Hepatocyte (in vitro differentiated cells): ENCODE data around the gene TRPV2. TPM values are rescaled to one million over a fixed set of nuclear protein-coding genes. Genes with fewer than 3 reads are reported as not detected.

Source experiments
- DNase-seq: peaks from one replicate; pipeline ENCODE4 v3.0.0-alpha.2; 2016; ENCODE audit warnings: low spot score
- H2AFZ ChIP-seq: fragments of 200-600 bp; sonication (generic); 2 replicates; pipeline ENCODE4 v1.6.0; 2016; ENCODE audit warnings: antibody characterized with exemption, mild to moderate bottlenecking
- H3K27ac ChIP-seq: fragments of 200-600 bp; sonication (generic); 2 replicates; pipeline ENCODE4 v1.5.1; 2016; ENCODE audit warnings: mild to moderate bottlenecking
- H3K27me3 ChIP-seq: fragments of 200-600 bp; sonication (generic); 2 replicates; pipeline ENCODE4 v1.6.1; 2016
- H3K36me3 ChIP-seq: fragments of 200-600 bp; sonication (generic); replicated peaks from 2 replicates; pipeline ENCODE4 v1.5.1; 2016; ENCODE audit warnings: low read depth; ENCODE audit not compliant: insufficient read depth
- H3K4me1 ChIP-seq: fragments of 200-600 bp; sonication (generic); 2 replicates; pipeline ENCODE4 v1.5.1; 2016; ENCODE audit warnings: mild to moderate bottlenecking, moderate library complexity; ENCODE audit not compliant: insufficient read depth
- H3K4me2 ChIP-seq: fragments of 200-600 bp; sonication (generic); 2 replicates; pipeline ENCODE4 v1.6.0; 2016
- H3K4me3 ChIP-seq: fragments of 200-600 bp; sonication (generic); 2 replicates; pipeline ENCODE4 v1.5.1; 2016; ENCODE audit warnings: mild to moderate bottlenecking
- H3K79me2 ChIP-seq: fragments of 200-600 bp; sonication (generic); 2 replicates; pipeline ENCODE4 v1.6.0; 2017; ENCODE audit warnings: mild to moderate bottlenecking
- H3K9me2 ChIP-seq: fragments of 200-600 bp; sonication (generic); replicated peaks from 2 replicates; pipeline ENCODE4 v1.6.0; 2017; ENCODE audit warnings: mild to moderate bottlenecking; ENCODE audit not compliant: insufficient read depth
- H3K9me3 ChIP-seq: fragments of 200-600 bp; sonication (generic); 2 replicates; pipeline ENCODE4 v1.5.1; 2016; ENCODE audit warnings: low read depth, mild to moderate bottlenecking
- H4K20me1 ChIP-seq: fragments of 200-600 bp; sonication (generic); 2 replicates; pipeline ENCODE4 v1.6.0; 2016; ENCODE audit warnings: mild to moderate bottlenecking; ENCODE audit not compliant: insufficient read depth, poor library complexity, severe bottlenecking
- EZH2 ChIP-seq: fragments of 200-600 bp; sonication (generic); IDR thresholded peaks from 2 replicates; pipeline ENCODE4 v1.6.1; 2016; ENCODE audit warnings: antibody characterized with exemption, mild to moderate bottlenecking, borderline replicate concordance
- EZH2phosphoT487 ChIP-seq: fragments of 200-600 bp; sonication (generic); IDR thresholded peaks from one replicate; pipeline ENCODE4 v1.6.1; 2018; ENCODE audit warnings: antibody characterized with exemption, mild to moderate bottlenecking, low read depth, moderate library complexity; ENCODE audit not compliant: unreplicated experiment, severe bottlenecking
- WGBS: methylation state at CpG from one replicate; pipeline ENCODE4 v1.1.6; 2016; ENCODE audit warnings: low lambda C conversion rate; ENCODE audit errors: missing lambda C conversion rate; 5-methylcytosine and 5-hydroxymethylcytosine counted together
- polyA plus RNA-seq: library from polyadenylated mRNA; unstranded; fragments of >200 nt; fragmentation: Nextera tagmentation; extraction: Ambion mirVana; gene quantifications from 2 replicates; pipeline ENCODE4 v1.2.1, GENCODE V29; 2016
- total RNA-seq: library from RNA; depleted of rRNA; stranded (reverse); fragments of >200 nt; gene quantifications from 2 replicates; pipeline ENCODE4 v1.2.3, GENCODE V29; 2014
- TF ChIP-seq, protein P1 (sequence below): fragments of 200-600 bp; sonication (generic); IDR thresholded peaks from 2 replicates; pipeline ENCODE4 v1.5.1; 2016; ENCODE audit warnings: antibody characterized with exemption, mild to moderate bottlenecking; ENCODE audit not compliant: poor library complexity

TRPV2 gene
- total and polyA plus RNA-seq, 2 experiments from 2014 or later: 7.7 to 10.1 TPM

GRCh38 chr17:16471295-16471694 is 55.9 kb downstream of the TRPV2 start:
- no peak overlapping the region for H3K4me3 ChIP-seq
- WGBS: 93% methylated on average over 5 of the region's 5 CpGs
- peaks cover 45% of the 10 kb centered on the region for H3K4me1 ChIP-seq
- peaks cover 31% of the 10 kb centered on the region for H3K79me2 ChIP-seq
- no peaks in the 10 kb centered on the region for H3K36me3 ChIP-seq
- H3K27me3 ChIP-seq: no peaks in the 10 kb centered on the region
- H3K9me2 ChIP-seq: no peaks in the 10 kb centered on the region
- DNase-seq: no peak
- H3K4me2 ChIP-seq: no peak overlapping the region
- H3K9me3 ChIP-seq: no peaks in the 10 kb centered on the region
- no peak overlapping the region for H3K27ac ChIP-seq
- TF ChIP-seq EZH2phosphoT487: no peak
- TF ChIP-seq, protein P1, sequence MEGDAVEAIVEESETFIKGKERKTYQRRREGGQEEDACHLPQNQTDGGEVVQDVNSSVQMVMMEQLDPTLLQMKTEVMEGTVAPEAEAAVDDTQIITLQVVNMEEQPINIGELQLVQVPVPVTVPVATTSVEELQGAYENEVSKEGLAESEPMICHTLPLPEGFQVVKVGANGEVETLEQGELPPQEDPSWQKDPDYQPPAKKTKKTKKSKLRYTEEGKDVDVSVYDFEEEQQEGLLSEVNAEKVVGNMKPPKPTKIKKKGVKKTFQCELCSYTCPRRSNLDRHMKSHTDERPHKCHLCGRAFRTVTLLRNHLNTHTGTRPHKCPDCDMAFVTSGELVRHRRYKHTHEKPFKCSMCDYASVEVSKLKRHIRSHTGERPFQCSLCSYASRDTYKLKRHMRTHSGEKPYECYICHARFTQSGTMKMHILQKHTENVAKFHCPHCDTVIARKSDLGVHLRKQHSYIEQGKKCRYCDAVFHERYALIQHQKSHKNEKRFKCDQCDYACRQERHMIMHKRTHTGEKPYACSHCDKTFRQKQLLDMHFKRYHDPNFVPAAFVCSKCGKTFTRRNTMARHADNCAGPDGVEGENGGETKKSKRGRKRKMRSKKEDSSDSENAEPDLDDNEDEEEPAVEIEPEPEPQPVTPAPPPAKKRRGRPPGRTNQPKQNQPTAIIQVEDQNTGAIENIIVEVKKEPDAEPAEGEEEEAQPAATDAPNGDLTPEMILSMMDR: no peak
- no peak for TF ChIP-seq EZH2
- H2AFZ ChIP-seq: no peak overlapping the region
- no peaks in the 10 kb centered on the region for H4K20me1 ChIP-seq

GRCh38 chr17:16472539-16472938 is 57.2 kb downstream of the TRPV2 start:
- Histone ChIP-seq H3K9me2 (no peaks in the 10 kb centered on the region), H3K9me3 (no peaks in the 10 kb centered on the region), H3K4me1 (peaks cover 35% of the 10 kb centered on the region), H3K27ac (no peak overlapping the region), H2AFZ (no peak overlapping the region), H3K27me3 (no peaks in the 10 kb centered on the region), H3K36me3 (no peaks in the 10 kb centered on the region), H3K4me2 (no peak overlapping the region), H4K20me1 (no peaks in the 10 kb centered on the region), H3K4me3 (no peak overlapping the region), H3K79me2 (peaks cover 26% of the 10 kb centered on the region)
- WGBS: 77% methylated on average over 6 of the region's 6 CpGs
- no peak for DNase-seq
- TF ChIP-seq EZH2: no peak
- TF ChIP-seq, protein P1: no peak
- no peak for TF ChIP-seq EZH2phosphoT487

- Histone ChIP-seq H3K79me2 (peaks cover 28% of the 10 kb centered on the region), H3K36me3 (no peaks in the 10 kb centered on the region), H3K4me1 (peaks cover 29% of the 10 kb centered on the region), H3K9me3 (no peaks in the 10 kb centered on the region), H3K27me3 (no peaks in the 10 kb centered on the region), H2AFZ (no peak overlapping the region), H3K27ac (no peak overlapping the region), H3K4me2 (no peak overlapping the region), H3K9me2 (no peaks in the 10 kb centered on the region), H3K4me3 (no peak overlapping the region), H4K20me1 (no peaks in the 10 kb centered on the region)
- DNase-seq: no peak
- TF ChIP-seq, protein P1: no peak
- TF ChIP-seq EZH2phosphoT487: no peak
- WGBS: 85% methylated on average over 20 of the region's 20 CpGs
Observed at GRCh38 chr17:16473044-16474011, 58.0 kb downstream of the TRPV2 start.
